Adipocyte (in vitro differentiated cells): ENCODE results near the gene KRTAP4-11.
"Not testable (repeated sequence)": the region's sequence is repeated elsewhere in the genome, so short reads cannot be mapped to it uniquely, and the experiment has no call there.

ENCODE experiments used
- DNase-seq: peaks from one replicate; pipeline ENCODE4 v3.0.0-alpha.2; 2015; ENCODE audit warnings: low read depth
- H3K27me3 ChIP-seq: replicated peaks from 2 replicates; pipeline ENCODE4 v1.7.0; 2013; ENCODE audit warnings: mild to moderate bottlenecking, low read length, moderate library complexity; ENCODE audit not compliant: control insufficient read depth, insufficient read depth
- H3K36me3 ChIP-seq: 2 replicates; pipeline ENCODE4 v1.7.0; 2013; ENCODE audit warnings: low read length, mild to moderate bottlenecking, moderate library complexity; ENCODE audit not compliant: control insufficient read depth, insufficient read depth, severe bottlenecking
- H3K4me1 ChIP-seq: 2 replicates; pipeline ENCODE4 v1.7.0; 2013; ENCODE audit warnings: mild to moderate bottlenecking, low read length, moderate library complexity; ENCODE audit not compliant: control insufficient read depth, insufficient read depth
- H3K4me3 ChIP-seq: 2 replicates; pipeline ENCODE4 v1.7.0; 2013; ENCODE audit warnings: mild to moderate bottlenecking, low read length, moderate library complexity
- H3K9ac ChIP-seq: 2 replicates; pipeline ENCODE4 v1.7.0; 2013; ENCODE audit warnings: mild to moderate bottlenecking, low read length, moderate library complexity
- H3K9me3 ChIP-seq: 2 replicates; pipeline ENCODE4 v1.7.0; 2013; ENCODE audit warnings: mild to moderate bottlenecking, low read length, moderate library complexity; ENCODE audit not compliant: control insufficient read depth

KRTAP4-11 gene

GRCh38 chr17:41117846-41118386 is at the start of gene KRTAP4-11:
Gene KRTAP4-11 (minus strand): TSS chr17:41118373. CDS start chr17:41118315, 58 bp downstream.
- H3K4me3 ChIP-seq, H3K9ac ChIP-seq, H3K36me3 ChIP-seq, H3K4me1 ChIP-seq, DNase-seq, H3K27me3 ChIP-seq, H3K9me3 ChIP-seq: not testable (repeated sequence)

GRCh38 chr17:41167561-41167960 is 49.4 kb upstream of the KRTAP4-11 start:
- H3K9ac ChIP-seq: no peak overlapping the region
- H3K36me3 ChIP-seq: no peaks in the 10 kb centered on the region
- no peaks in the 10 kb centered on the region for H3K9me3 ChIP-seq
- H3K4me3 ChIP-seq: no peak overlapping the region
- DNase-seq: no peak
- H3K4me1 ChIP-seq: no peaks in the 10 kb centered on the region
- H3K27me3 ChIP-seq: no peaks in the 10 kb centered on the region

- Histone ChIP-seq H3K9ac (no peak overlapping the region), H3K36me3 (no peaks in the 10 kb centered on the region), H3K4me3 (no peak overlapping the region), H3K4me1 (no peaks in the 10 kb centered on the region), H3K9me3 (no peaks in the 10 kb centered on the region), H3K27me3 (no peaks in the 10 kb centered on the region)
- no peak for DNase-seq
These were observed 45.7 kb upstream of the KRTAP4-11 start for GRCh38 chr17:41163828-41164227.

- Histone ChIP-seq H3K9me3 (no peaks in the 10 kb centered on the region), H3K36me3 (no peaks in the 10 kb centered on the region), H3K4me1 (no peaks in the 10 kb centered on the region), H3K9ac (no peak within 1 kb of the TSS), H3K27me3 (no peaks in the 10 kb centered on the region), H3K4me3 (no peak within 1 kb of the TSS)
- no peak for DNase-seq
These were observed 42.5 kb upstream of the KRTAP4-11 start, which contains the start of gene KRTAP4-4 for GRCh38 chr17:41160648-41161047. Gene KRTAP4-4 (minus strand): TSS chr17:41160748. CDS start chr17:41160691, 57 bp downstream.

- not testable (repeated sequence) for H3K4me1 ChIP-seq, DNase-seq, H3K27me3 ChIP-seq, H3K9ac ChIP-seq, H3K9me3 ChIP-seq, H3K36me3 ChIP-seq, H3K4me3 ChIP-seq
These were observed 42.0 kb upstream of the KRTAP4-11 start for GRCh38 chr17:41160190-41160589.

- no peak overlapping the region for H3K4me3 ChIP-seq
- H3K4me1 ChIP-seq: no peaks in the 10 kb centered on the region
- H3K36me3 ChIP-seq: no peaks in the 10 kb centered on the region
- DNase-seq: no peak
- H3K27me3 ChIP-seq: no peaks in the 10 kb centered on the region
- no peaks in the 10 kb centered on the region for H3K9me3 ChIP-seq
- no peak overlapping the region for H3K9ac ChIP-seq
These were observed 35.7 kb upstream of the KRTAP4-11 start for GRCh38 chr17:41153856-41154255.

- H3K27me3 ChIP-seq: no peaks in the 10 kb centered on the region
- DNase-seq: no peak
- H3K9me3 ChIP-seq: no peaks in the 10 kb centered on the region
- H3K4me3 ChIP-seq: no peak overlapping the region
- no peaks in the 10 kb centered on the region for H3K4me1 ChIP-seq
- H3K36me3 ChIP-seq: no peaks in the 10 kb centered on the region
- no peak overlapping the region for H3K9ac ChIP-seq
These were observed 33.4 kb upstream of the KRTAP4-11 start for GRCh38 chr17:41151525-41151924.

GRCh38 chr17:41150026-41150425 is 31.9 kb upstream of the KRTAP4-11 start:
- no peaks in the 10 kb centered on the region for H3K36me3 ChIP-seq
- no peaks in the 10 kb centered on the region for H3K27me3 ChIP-seq
- H3K9ac ChIP-seq: no peak overlapping the region
- no peaks in the 10 kb centered on the region for H3K4me1 ChIP-seq
- DNase-seq: no peak
- H3K9me3 ChIP-seq: no peaks in the 10 kb centered on the region
- no peak overlapping the region for H3K4me3 ChIP-seq

GRCh38 chr17:41149652-41149985 is 31.4 kb upstream of the KRTAP4-11 start, which contains the start of gene KRTAP4-5:
Gene KRTAP4-5 (minus strand): TSS chr17:41149825. CDS start chr17:41149767, 58 bp downstream.
- H3K9ac ChIP-seq: no peak within 1 kb of the TSS
- H3K27me3 ChIP-seq: no peaks in the 10 kb centered on the region
- H3K36me3 ChIP-seq: no peaks in the 10 kb centered on the region
- no peak for DNase-seq
- no peaks in the 10 kb centered on the region for H3K9me3 ChIP-seq
- no peak within 1 kb of the TSS for H3K4me3 ChIP-seq
- H3K4me1 ChIP-seq: no peaks in the 10 kb centered on the region

- not testable (repeated sequence) for H3K9ac ChIP-seq, H3K36me3 ChIP-seq, H3K4me1 ChIP-seq, H3K27me3 ChIP-seq, DNase-seq, H3K4me3 ChIP-seq, H3K9me3 ChIP-seq
These were observed 30.9 kb upstream of the KRTAP4-11 start for GRCh38 chr17:41148971-41149651.

- H3K27me3 ChIP-seq: no peaks in the 10 kb centered on the region
- H3K9ac ChIP-seq: no peak overlapping the region
- H3K4me3 ChIP-seq: no peak overlapping the region
- H3K36me3 ChIP-seq: no peaks in the 10 kb centered on the region
- DNase-seq: no peak
- peaks cover 11% of the 10 kb centered on the region for H3K9me3 ChIP-seq
- H3K4me1 ChIP-seq: no peaks in the 10 kb centered on the region
These were observed 29.5 kb upstream of the KRTAP4-11 start for GRCh38 chr17:41147531-41148204.
